Epithelial cell of alveolus of lung (primary cell): Measurements from ENCODE around the gene AFAP1L2. TPM values are rescaled to one million over a fixed set of nuclear protein-coding genes. Genes with fewer than 3 reads are reported as not detected.

Source experiments
- total RNA-seq: library from RNA; depleted of rRNA; stranded (reverse); fragments of >200 nt; gene quantifications from 2 replicates; pipeline ENCODE4 v1.2.1, GENCODE V29; 2015

Gene AFAP1L2, protein sequence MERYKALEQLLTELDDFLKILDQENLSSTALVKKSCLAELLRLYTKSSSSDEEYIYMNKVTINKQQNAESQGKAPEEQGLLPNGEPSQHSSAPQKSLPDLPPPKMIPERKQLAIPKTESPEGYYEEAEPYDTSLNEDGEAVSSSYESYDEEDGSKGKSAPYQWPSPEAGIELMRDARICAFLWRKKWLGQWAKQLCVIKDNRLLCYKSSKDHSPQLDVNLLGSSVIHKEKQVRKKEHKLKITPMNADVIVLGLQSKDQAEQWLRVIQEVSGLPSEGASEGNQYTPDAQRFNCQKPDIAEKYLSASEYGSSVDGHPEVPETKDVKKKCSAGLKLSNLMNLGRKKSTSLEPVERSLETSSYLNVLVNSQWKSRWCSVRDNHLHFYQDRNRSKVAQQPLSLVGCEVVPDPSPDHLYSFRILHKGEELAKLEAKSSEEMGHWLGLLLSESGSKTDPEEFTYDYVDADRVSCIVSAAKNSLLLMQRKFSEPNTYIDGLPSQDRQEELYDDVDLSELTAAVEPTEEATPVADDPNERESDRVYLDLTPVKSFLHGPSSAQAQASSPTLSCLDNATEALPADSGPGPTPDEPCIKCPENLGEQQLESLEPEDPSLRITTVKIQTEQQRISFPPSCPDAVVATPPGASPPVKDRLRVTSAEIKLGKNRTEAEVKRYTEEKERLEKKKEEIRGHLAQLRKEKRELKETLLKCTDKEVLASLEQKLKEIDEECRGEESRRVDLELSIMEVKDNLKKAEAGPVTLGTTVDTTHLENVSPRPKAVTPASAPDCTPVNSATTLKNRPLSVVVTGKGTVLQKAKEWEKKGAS
- 5.3 and 8.8 TPM in 2 replicates for total RNA-seq

DNA sequence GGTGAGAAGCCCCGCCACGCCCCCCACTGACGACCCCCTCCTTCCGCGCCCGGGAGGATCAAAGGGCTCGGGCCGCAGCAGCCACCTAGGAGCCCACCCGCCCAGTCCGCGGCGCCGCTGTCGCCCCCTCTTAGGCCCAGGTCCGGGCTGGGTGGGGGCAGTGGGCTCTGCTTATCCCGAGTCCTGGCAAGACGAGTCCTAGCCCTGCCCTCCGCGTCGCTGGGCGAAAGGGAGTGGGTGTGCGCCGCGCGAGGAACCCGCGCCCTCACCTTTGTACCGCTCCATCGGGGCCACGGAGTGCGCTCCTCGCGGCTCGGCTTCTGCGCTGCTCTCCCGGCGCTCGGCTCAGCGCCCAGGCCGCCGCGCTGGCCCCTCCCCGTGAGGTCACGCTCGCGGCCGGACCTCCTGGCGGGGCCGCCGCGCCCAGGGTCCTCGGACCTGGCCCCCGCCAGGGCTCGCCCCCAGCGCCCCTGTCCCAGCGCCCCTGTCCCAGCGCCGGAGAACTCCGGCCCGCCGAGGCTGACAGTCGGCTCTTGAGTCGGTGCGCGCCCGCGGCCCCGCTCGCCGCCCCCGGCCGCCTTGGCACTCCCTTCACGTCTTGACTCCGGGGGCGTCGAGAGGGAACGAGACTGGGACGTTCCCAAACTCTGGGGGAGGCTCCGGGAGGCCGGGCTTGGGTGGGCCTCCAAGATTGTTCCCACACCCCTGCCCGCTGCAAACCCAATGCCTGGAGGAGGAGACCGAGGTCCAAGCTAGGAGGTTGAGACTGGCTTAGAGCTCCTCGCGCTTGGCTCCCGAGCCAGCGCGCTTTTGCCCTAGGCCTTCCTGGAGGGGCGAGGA, at the start of gene AFAP1L2:
Gene AFAP1L2 (minus strand): TSS at position 332 of the 840 bp plus-strand sequence. CDS start 47 bp downstream, at position 285.

Other genes with a start within 250 kb of the AFAP1L2 start
- gene CCDC186, start 230.3 kb downstream of the AFAP1L2 start, total RNA-seq, result 7.0 and 8.9 TPM in 2 replicates
- gene TDRD1, start 225.1 kb downstream of the AFAP1L2 start, total RNA-seq, result not detected in 2 replicates
- not detected in 2 replicates for gene VWA2, start 165.2 kb downstream of the AFAP1L2 start, total RNA-seq